CD4-positive, alpha-beta T cell treated with Interleukin-10 for 1 hour (primary cell): ENCODE measurements around the gene MSMB.
"Not testable (repeated sequence)": the region's sequence is repeated elsewhere in the genome, so short reads cannot be mapped to it uniquely, and the experiment has no call there.

ENCODE experiments used
- DNase-seq: peaks from one replicate; pipeline ENCODE4 v3.0.0-alpha.2; 2020

The MSMB gene

DNA sequence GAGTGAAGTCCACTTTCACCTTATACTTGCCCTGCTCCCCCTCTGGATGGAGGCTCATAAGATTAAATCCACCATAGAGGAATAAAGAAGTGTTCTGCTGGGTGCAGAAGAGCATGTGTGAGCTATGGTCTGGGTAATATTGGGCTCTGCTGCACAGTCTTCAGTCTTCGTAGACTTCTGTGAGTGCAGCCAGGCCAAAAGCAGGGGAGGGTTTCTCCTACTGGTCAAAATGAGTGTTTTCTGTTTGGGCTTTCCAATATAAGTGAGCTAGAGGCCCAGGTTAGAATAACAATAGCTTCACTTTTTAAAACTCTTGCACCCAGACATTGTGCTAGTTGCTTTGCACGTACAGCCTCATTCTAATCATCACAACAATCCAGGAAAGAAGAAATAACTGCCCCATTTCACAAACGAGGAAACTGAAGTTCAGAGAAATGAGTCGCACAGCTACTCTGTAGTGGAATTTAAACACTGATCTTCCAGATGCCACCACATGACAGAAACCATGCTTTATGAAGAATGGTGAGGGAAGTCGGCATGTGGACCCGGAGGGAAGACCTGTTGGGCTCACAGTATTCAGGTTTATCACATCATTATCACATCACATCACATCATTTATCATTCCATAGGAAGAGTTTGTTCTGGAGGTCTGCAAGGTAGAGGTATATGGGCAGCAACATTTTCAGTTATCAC lies 23.8 kb upstream of the MSMB start:
- no peak for DNase-seq

- no peak for DNase-seq
These were observed 22.8 kb upstream of the MSMB start for GRCh38 chr10:46068905-46069304.

DNA sequence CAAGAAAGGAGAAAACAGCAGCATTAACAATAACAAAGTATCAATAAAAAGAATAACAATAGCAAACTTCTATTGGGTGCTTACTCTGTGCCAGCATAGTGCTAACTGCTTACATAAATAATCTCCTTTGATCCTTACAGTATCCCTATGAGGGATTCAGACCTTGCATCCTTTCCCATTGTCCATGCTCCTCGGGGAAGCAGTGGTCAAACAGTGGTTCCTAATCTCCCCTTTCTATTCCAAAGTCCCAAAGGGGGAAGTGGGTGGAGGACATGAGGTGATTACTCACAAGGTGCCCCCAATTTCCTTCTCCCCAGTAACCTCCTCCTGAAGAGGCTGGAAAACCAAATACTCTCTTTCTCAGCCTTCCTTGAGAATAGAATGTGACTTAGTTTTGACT lies 22.0 kb upstream of the MSMB start:
- no peak for DNase-seq

- no peak for DNase-seq
These were observed 18.3 kb upstream of the MSMB start for GRCh38 chr10:46064269-46064817.

- no peak for DNase-seq
These were observed 16.8 kb upstream of the MSMB start for GRCh38 chr10:46062723-46063428.

GRCh38 chr10:46060706-46061105 lies 14.6 kb upstream of the MSMB start:
- DNase-seq: no peak

- not testable (repeated sequence) for DNase-seq
These were observed 11.9 kb upstream of the MSMB start for GRCh38 chr10:46057927-46058326.

DNA sequence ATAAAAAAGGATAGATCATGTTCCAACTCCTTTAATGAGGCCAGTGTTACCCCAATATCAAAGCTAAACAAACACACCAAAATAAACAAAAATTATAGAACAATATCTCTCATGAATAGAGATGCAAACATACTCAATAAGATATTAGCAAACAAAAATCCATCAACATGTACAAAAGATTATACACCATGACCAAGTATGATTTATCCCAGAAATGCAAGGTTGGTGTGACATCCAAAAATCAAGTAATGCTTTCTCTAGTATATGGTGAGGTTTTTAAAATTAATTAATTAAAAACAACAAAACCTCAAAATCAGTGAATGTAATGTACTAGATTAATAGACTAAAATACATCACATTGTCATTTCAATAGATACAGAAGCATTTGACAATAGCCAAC lies 11.0 kb upstream of the MSMB start:
- no peak for DNase-seq

DNA sequence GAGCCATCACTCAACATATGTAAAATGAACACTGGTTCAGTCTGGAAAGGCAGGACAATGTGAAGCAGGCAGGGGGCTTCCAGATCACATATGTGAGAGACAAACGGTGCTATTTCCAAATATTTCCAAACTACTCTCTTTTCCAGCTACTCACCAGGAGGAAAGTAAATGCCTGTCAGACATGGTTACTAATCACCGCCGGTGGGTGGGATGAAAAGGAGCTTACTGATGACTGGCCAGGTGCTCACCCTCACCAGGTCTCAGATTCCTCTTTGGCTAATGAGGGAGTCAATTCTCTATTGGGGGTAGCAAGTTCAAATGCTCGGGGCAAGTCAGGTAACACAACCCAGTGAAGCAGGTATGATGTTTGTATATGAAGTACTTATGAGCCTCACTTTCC lies 9.7 kb upstream of the MSMB start:
- no peak for DNase-seq

DNA sequence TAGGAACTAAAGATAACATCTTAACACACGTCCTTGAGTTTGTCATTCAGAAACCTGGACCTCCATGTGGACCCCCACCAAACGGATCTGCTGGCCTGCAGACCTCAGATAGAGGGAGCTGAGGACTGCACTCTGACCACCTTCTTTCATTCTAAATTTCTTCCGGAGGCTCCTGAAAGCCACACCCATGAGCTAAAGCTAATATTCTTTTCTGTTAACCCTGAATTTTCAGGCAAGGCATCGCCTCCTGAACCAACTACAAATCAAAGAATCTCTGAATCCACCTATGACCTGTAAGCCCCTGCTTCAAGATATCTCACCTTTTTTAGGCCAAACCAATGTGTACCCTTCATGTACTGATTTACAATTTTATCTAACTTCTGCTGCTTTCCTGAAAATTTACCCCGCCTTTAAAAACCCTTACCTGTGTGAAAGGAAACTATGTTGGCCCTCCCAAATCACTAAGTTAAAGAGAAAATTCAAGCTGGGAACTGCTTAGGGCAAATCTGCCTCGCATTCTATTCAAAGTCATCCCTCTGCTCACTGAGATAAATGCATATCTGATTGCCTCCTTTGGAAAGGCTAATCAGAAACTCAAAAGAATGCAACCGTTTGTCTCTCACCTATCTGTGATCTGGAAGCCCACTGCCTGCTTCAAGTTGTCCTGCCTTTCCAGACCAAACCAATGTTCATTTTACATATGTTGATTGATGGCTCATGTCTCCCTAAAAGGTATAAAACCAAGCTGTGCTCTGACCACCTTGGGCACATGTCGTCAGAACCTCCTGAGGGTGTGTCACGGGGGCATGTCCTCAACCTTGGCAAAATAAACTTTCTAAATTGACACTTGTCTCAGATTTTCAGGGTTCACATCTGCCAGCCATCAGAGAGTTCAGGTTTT lies 7.7 kb upstream of the MSMB start:
- no peak for DNase-seq

DNA sequence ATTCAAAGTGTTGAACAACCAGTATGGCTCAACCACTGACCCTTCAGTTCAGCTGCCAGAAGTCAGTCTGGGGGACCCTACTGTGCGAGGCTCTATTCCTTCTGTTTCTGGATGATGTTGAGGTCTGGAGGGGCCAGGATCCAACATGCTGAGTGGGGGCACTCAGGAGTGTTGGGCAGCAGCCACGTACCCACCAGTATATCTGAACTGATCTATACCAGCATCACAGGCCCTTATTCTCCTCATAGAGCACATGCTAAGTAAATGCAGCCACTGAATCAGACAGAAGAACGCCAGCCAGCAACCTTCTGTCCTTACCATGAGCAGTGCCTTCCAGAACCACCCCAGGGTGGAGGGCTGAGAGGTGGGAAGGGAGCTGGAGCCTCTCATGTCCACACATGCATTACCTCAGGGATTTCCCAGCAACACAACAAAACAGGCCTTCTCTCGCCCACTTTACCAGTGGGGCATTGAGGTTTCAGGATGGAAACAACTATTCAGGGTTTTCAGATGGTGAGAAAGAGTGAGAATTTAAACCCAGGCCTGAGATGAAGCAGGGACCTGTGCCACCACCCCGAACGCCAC lies 6.8 kb upstream of the MSMB start:
- no peak for DNase-seq

DNA sequence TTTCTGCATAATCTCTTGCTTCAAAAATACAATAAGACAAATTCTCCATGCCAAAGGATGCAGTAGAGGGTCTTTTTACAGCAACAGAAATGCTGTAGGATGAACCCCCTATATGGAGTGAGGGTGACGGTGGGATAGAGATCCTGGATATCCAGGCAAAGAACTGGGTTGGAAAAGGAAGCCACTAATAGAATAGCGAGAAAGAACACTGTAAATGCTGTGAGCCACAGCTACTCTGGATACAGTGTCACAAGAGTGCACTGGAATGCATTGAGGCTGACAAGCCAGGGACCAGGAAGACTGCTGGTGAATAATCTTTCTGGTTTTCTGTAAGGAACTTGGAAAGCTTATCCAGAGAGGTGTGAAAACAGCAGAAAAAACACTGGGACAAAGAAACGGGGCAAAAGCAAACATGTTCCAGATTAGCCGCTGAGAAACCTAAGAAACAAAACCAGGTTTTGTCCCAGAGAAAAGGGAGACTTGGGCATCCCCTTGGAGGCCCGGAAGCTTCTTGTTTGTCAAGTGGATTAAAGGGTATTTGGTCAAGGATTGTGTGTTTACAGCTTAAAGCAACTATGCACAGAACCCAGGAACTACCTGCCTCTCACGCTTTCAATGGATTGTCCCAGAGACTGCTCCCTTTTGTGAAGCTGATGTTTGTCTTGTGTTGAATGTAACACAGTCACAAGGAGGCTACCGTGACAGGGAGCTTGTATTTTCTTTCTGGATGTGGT lies 6.2 kb upstream of the MSMB start:
- no peak for DNase-seq

GRCh38 chr10:46050941-46051623 lies 5.0 kb upstream of the MSMB start:
- no peak for DNase-seq

DNA sequence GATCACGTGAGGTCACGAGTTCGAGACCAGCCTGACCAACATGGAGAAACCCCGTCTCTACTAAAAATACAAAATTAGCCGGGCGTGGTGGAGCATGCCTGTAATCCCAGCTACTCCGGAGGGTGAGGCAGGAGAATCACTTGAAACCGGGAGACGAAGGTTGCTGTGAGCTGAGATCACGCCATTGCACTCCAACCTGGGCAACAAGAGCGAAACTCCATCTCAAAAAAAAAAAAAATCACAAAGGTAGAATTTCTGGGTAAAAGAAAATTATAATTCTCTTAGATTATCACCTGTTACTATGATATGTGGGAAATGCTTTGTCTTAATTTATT lies 3.4 kb upstream of the MSMB start:
- DNase-seq: not testable (repeated sequence)

DNA sequence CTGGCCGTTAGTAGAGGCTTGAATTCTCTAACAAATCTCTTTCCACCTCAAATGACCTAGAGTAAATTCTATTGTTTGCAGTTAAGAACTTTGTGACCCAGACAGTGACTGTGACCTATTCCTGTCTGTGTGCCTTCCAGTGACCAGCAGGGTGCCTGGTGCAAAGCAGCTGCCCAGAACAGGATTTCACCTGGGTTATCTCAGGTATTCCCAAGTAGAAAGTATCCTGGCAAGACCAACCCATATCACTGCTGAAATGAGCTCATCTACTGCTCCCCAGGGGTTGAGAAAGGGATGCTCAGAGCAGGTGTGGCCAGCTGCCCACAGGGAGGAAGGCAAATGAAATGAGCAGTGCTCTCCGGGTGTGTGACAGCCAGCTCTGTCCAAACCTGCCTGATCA lies 2.1 kb upstream of the MSMB start:
- no peak for DNase-seq

- no peak for DNase-seq
These were observed 3.5 kb downstream of the MSMB start for GRCh38 chr10:46042527-46042926.

- DNase-seq: no peak
These were observed 6.1 kb downstream of the MSMB start for GRCh38 chr10:46040004-46040403.

DNA sequence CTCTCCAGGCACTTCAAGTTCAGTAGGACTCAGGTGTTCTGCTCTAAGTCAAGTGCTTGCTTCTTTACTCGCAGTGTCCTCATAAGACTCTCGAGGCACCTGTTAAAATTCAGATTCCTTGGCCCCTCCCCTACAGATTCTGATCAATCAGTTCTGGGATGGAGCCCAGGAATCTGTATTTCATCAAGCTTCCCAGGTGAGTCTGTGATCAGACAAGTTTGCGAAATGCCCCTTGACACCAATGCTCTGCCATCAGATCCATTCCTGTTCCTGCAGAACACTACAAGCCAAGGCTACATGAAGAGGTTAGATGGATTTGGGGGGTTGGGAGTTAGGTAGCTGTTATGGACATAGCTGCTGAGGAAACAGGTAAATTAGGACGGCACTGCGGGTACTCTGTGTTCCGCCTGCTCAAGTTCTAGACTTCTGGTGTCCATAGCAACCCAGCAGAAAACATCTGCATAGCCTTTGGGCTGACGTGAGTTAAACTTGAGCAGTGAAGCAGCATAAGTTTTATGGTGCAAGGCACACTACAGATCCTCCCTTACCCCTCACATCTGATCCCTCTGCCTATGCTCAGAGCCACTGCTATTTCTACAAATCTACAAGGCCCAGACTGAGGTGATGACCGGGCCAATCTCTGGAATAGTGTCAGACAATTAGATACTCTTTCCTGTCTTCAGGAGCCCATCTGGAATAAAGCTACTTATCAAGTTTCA lies 8.8 kb downstream of the MSMB start:
- DNase-seq: no peak

DNA sequence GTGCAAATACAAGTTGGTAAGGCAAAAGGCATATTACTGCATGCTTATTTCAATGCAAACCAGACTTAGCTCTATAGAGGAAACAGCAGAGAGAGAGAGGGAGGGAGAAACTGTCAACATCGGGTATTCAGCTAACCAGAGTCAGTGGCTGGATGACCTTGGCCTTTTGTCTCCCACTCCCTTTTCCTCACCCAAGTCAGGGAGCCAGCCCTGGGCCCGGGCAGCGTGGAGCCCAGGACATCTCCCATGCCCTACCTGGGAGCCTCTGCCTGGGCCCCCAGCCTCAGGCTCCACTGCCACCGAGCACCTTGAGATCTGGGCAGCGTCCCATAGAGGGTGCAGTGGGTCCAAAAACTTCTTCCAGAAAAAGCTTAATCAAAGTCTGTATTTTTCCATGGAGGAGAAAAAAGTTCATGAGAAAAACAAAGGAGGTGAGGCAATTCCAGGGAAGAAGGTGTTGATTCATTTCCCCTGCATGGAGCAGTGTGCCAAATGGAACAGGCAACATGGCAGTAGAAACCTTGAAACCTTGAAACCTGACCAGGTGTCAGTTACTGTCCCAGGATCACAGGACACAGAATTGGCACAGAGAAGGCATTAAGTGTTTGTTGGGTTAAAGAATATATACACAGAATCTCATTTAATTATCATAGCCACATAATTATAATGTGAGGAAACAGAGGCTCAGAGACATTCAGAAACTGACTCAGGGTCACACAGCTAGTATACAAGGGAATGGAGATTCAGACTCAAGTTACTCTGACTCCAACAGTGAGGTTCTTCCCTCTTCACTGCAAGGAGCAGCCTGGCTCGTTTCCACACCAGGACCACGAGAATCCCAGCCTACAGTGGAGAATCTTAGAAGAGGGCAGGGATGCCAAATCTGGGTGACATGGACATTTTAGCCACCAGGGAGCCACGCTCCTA lies 9.9 kb downstream of the MSMB start:
- DNase-seq: no peak

DNA sequence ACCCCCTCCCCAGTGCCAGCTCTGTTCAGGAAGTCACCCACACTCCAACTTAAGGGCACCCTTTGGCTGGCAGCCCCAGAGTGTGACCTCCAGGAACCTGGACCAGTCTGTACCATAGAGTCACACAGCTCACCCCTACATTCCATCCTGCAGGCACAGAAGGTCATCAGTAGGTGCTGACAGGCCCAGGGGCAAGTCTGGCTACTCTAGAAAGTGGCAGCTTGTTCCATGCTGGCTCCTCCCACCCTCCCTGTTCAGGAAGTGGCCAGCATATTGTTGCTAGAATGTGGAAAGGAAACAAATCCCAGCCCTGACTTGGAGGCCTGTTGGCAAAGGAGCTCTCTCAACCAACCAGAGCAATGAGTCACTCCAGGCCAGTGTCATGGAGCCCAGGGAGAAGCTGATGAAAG lies 12.5 kb downstream of the MSMB start:
- DNase-seq: no peak
